LNCaP clone FGC (cell line): ENCODE measurements around the gene PSG6.
A peak's percentile ranks its signal among the peaks of the same experiment; 100 is the strongest.
"Not testable (repeated sequence)": the region's sequence is repeated elsewhere in the genome, so short reads cannot be mapped to it uniquely, and the experiment has no call there.

Experiments
- DNase-seq: peaks from one replicate; pipeline ENCODE4 v3.0.0-alpha.2; 2011; ENCODE audit warnings: low read depth
- H3K4me3 ChIP-seq: 2 replicates; pipeline ENCODE4 v1.5.1; 2011; ENCODE audit warnings: mild to moderate bottlenecking, low read depth, low read length, control low read depth
- CTCF ChIP-seq: IDR thresholded peaks from 2 replicates; pipeline ENCODE4 v1.5.1; 2012; ENCODE audit warnings: mild to moderate bottlenecking; ENCODE audit not compliant: control insufficient read depth, insufficient read depth; ENCODE audit errors: extremely low read depth

PSG6 gene

DNA sequence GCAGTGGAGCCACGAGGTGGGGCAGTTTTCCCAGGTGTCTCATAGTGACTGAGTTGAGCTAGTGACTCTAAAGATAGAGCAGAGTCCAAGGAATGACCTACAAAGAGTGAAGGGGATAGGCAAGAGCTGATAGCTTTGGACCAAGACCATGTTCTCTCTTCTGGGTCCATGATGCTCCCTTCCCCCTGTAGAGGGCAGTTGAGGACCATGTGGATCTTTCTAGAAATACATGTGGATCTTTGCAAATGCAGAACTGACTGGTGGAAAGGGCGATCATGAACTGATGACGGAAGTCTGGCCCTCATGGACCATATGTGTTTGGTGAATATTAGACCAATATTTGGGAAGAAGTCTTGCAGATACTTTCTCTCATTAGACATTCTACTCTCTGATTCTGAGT, 45.1 kb downstream of the PSG6 start:
- DNase-seq = no peak
- no peak overlapping the region for H3K4me3 ChIP-seq
- no peak for TF ChIP-seq CTCF

GRCh38 chr19:42857544-42857867, 60.2 kb downstream of the PSG6 start:
- H3K4me3 ChIP-seq = no peak overlapping the region
- no peak for DNase-seq
- TF ChIP-seq CTCF = no peak

DNA sequence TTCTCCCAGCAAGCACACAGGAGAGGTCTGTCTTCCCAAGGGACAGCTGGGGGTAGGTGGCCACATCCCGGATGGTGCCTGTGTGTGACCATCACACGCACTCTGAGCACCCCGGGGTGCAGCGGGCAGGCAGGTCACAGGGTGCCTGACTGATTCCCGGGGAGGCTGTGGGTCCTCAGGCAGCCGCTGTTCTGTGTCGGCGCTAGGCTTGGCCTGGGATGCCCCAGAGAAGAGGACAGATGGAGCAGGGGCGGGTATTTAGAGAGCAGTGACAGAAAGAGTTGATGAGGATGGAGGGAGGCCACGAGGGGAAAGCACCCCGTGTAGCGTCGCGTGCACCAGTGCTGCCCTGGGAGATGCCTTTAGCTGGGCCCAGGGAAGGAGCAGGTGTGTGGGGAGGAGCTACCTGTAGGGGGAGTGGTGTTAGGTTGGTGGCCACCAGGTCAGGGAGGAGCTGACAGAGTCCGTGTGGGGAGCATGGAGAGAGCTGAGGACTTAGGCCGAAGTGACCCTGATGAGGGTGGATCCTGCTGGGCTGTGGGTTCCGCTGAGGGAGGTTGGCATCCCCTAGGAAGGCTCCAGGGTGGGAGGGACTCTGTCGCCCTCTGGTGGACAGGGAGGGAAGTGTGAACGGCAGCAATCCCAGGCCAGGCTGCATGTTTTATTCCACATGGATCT, 60.7 kb downstream of the PSG6 start:
- TF ChIP-seq CTCF = peak; percentile 46
- not testable (repeated sequence) for DNase-seq, H3K4me3 ChIP-seq

DNA sequence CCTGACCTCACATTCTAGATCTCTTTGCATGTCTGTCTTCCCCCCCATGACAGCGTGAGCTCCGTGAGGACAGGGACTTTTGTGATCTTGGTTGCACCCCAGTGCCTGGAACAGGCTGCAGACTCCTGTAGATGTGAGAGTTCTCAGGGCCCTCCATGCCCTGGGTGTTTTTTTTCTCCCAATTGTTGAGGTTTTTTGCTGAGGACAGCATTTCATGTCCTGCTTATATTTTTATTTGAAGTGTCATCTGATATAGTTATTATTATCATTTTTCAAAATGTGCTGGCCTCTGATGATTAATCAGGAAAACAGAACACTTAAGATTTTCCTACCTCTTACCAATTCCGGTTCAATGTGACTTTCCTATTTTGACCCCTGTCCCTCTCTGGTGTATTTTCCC, 62.9 kb downstream of the PSG6 start:
- not testable (repeated sequence) for DNase-seq, H3K4me3 ChIP-seq

- not testable (repeated sequence) for H3K4me3 ChIP-seq, DNase-seq
Observed at GRCh38 chr19:42853231-42853630, 64.5 kb downstream of the PSG6 start.

- not testable (repeated sequence) for H3K4me3 ChIP-seq, DNase-seq
Observed at GRCh38 chr19:42852821-42853220, 64.9 kb downstream of the PSG6 start.
